Activated gamma-delta T cell treated with Interleukin-2 at 50 U/mL for 16 hours (primary cell): Measurements from ENCODE around the gene DUSP8.

Experiments used
- DNase-seq: peaks from one replicate; pipeline ENCODE4 v3.0.0-alpha.2; 2020

DUSP8 gene

GRCh38 chr11:1564535-1565172 is 7.4 kb downstream of the DUSP8 start:
- DNase-seq, result no peak

GRCh38 chr11:1563697-1564534 is 8.2 kb downstream of the DUSP8 start:
- no peak for DNase-seq

GRCh38 chr11:1563149-1563638 is 8.9 kb downstream of the DUSP8 start:
- DNase-seq, result no peak

DNA sequence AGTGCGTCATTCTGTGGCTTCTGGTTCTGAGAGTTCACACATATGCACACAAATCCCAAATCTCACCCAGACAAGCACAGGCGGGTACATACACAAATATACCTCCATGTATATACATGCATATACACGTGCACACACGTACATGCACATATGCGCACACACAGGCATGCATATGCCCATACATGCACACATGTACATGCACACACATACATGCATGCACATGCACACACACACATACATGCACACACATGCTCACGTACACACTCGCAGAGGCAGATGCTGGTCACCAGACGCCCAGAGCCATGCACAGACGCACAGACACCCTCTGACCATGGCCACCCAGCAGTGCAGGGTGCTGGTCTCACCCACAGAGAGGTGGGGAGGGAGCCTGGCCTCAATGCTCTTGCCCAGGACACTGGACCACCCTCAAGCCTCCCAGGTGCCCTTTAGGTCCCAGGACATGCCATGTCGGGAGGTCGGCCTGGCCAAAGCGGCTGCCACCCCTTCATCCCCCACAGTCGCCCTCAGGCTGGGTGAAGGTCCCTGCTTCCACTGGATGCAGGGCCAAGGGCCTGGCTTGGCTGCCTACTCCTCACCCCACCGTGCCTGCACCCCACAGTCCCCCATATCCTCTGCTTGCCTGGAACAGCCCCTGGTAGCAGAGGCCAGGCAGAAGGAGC is 9.5 kb downstream of the DUSP8 start:
- DNase-seq, result no peak

DNA sequence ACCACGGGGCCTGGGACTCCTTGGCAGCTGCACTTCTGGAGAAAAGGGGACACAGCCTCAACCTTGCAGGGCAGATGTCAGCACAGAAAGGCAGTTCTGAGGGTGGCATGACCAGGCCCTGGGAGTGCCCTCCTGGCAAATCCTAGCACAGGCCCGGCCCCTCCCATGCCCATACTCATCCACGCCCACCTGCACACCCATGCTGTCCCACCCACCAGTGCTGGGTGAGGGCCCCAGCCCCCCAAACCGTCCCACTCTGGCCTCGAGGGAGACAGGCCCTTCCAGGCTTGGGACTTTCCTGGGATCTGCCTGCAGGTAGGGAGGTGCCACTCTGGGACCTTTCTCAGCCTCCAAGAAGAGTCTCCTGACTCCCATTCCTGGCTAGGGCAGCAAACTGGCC is 10.1 kb downstream of the DUSP8 start:
- DNase-seq, result no peak

- no peak for DNase-seq
Observed at GRCh38 chr11:1561266-1561665, 10.8 kb downstream of the DUSP8 start.

GRCh38 chr11:1560649-1561251 is 11.3 kb downstream of the DUSP8 start:
- DNase-seq, result no peak

GRCh38 chr11:1560002-1560648 is 11.9 kb downstream of the DUSP8 start:
- DNase-seq, result no peak

DNA sequence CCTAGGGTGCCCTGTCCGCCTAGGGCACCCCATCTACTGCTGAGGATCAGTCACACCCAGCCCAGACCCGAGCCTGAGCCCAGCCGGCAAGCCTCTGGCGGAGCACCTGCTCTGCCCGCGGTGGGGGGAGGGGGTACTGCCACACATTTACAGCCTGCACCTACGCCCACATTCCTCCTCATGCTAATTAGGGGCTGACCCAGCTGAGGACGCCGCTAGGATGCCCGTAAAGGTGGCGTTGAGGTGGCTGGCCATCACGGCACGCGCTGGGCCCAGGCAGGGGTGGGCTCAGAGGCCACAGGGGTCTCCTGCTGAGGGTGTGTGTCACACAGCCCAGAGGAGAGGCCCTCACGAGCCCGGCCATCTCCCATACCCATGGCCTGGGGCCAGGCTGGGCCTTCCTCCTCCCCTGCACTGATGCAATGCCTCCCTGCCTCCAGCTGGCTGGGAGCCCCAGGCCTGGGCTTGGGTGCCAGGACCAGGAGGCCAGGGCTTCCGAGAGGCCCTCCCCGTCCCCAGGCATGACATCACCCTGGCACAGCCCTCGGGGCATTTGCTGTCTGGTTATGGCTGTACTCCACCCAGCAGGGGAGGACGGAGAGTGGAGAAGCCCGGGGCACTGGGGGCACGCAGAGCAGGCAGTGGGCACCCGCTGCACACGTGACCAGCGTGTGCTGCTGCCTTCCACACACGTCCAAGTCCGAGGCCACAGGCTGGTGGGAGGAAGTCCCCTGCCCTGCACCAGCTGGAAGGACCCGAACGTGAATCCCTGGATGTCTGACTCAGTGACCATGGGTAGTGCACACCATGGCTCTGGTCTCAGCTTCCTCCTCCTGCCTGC is 12.7 kb downstream of the DUSP8 start:
- DNase-seq, result no peak

DNA sequence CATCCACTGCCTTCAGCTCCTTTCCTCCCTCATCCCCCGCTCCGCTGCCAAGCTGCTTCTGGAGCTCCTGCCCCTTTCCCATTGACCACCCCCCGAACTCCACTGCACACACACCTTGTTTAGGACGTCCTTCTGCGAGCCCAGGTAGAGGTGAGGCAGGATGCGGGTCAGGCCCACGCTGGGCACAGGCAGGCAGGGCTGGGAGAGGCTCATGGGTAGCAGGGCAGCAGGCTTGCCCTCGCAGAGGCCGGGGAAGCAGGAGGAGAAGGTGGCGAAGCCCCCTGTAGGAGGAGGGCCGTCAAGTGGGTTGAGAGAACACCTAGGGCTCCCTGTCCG is 13.3 kb downstream of the DUSP8 start:
- no peak for DNase-seq

DNA sequence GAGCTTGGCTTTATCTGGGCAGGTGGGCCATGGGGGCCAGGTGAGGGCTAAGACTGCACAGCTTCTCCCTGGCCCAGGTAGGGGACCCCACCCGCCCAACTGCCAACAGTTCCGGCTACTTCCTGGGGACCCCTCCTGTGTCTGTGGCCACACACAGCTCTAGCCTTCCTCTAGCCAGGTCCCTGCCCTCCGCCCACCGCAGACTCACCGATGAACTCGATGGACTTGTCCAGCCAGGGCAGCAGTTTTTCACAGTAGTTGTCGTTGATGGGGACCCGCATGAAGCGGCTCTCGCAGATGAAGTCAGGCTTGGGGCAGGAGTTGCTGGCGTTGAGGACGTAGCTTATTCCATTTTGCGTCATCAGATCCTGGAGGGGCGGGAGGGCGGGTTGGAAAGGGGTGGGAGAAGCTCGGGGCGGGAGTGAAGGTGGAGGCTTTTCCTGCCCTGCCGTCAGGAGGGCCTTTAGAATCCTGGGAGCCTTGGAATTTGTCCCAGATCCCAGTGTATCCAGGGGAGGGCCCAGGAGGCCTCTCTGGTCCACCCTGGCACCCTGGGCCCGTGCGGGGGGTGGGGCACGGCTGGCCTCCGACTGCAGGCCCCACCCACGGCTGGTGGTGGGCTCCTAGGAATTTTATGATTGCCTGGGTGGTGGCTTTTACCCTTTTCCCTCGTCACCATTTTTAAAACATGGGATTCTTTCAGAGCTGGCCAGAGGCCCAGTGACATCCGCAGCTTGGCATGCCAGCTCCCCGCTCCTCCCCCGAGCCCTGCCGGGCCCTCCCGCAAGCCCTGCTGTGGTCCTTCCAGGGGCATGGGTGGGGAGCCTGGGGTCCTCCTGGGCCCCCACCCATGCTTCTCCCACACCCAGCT is 13.9 kb downstream of the DUSP8 start:
- no peak for DNase-seq

GRCh38 chr11:1557051-1557884 is 14.8 kb downstream of the DUSP8 start:
- no peak for DNase-seq

DNA sequence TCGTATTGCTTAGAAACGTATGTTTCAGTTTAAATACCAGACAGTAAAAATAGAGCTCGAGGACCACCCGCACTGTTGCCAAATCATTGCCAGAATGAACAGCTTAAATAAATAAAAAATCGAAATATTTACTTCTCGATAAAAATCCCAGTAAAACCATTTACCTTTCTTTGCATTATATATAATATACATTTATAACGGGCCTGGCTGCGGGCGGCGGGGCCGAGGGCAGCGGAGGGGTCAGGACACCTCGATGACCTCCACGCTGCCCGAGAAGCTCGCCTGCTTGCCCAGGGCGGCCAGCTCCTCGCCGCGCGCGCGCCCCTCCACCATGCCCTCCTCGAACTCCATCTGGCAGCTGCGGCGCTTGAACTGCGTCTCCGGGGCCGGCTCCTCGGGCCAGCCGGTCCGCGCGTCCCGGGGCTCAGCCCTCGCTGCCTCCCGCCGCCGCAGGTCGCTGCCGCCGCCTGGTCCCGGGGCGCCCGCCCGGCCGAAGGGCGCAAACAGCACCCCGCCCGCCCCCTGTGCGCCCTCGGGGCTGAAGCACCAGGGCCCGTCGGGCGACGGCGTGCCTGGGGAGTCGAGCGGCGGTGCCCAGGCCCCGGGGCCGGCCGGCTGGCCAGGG is 15.7 kb downstream of the DUSP8 start:
- no peak for DNase-seq

DNA sequence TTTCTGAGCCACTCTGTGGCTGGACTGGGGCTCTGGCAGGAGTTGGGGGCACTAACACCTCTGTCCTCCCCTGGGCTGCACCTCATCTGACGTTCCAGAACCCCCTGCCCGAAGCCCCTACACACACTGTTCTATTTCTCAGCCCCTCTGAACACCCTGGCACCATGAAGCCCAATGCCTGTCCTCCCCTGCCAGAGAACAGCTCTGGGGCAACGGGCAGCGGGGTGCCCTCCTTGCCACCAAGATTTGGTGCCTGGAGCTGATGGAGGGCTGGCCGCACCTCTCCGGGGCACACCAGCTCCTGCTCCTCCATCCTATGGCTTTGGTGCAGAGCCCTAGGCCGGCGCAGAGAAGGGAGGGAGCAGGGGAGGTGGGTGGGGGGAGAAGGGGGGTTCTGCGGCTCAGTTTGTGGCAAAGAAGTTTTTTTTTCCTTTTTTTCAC is 16.3 kb downstream of the DUSP8 start:
- no peak for DNase-seq

DNA sequence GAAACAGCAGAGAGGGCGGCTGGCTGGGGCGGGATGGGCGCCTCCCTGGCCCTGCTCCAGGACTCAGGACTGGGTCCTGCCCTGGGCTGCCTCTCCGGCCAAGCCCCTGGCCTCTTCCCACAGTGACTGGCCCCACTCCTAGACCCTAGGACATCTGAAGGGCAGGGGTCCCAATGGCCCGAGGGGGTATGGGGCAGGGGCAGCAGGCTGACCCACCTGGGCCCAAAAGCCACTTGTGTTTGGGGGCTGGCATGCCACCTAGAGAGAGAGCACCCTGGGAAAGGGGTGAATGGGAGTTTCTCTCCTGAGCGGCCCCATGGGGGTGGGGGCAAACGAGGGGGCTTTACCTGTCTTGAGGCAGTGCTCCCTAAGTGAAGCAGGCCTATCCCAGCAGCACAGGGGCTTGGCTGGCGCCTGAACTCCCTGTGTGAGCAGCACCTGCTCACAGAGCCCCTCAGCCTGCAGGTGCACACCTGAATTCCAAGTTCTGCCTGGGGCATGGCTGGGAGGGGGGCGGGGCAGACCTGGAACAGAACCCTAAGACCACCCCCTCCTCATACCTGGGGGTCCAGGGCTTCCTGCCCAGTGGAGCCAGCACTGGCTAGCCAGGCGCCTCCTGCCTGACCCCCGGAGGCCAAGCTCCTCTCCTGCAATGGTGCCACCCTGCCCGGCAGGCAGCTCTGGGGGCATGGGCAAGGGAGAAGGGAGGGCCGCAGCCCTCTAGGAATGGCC is 16.9 kb downstream of the DUSP8 start:
- no peak for DNase-seq

DNA sequence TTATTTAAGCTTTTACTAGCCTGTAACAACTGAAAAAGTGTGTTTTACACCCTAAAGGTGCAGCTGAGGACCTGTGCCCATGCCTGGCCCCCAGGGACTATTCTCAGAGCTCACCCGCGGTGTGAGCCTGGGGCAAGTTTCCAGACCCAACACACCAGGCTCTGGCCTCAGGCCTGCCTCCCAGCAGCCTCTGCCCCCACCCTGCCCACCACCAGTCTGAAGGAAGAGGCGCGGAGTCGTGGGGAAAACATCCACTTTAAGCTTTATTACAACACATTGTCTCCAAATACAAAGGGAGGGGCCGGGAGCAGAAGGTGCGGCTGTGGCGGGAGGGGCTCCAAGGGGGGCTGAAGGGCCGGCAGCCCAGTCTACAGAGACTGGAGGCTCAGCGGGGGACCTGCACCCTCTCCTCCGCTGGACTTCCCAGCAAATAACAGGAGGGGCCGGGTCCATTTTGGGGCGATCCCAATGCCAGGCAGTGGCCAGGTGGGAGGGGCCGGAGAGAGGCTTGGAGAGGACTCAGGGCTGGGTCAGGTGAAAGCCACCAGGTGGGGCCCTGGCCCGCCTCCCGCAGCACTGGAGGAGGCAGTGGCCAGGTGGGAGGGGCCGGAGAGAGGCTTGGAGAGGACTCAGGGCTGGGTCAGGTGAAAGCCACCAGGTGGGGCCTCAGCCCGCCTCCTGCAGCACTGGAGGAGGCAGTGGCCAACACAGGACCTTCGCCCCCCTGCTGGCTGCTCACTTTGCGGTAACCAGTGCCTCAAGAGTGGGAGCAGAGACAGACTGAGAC is 18.1 kb downstream of the DUSP8 start:
- no peak for DNase-seq

- DNase-seq, result no peak
Observed at GRCh38 chr11:1549338-1550330, 22.4 kb downstream of the DUSP8 start.
